ENCODE measurements around the gene GTF3C5.
"Not testable (repeated sequence)": the region's sequence is repeated elsewhere in the genome, so short reads cannot be mapped to it uniquely, and the experiment has no call there.

GTF3C5 gene

GRCh38 chr9:133068431-133068830, 37.6 kb downstream of the GTF3C5 start:
- not testable (repeated sequence) for DNase-seq (ENCODE audit: low read depth in 2 of 2)

DNA sequence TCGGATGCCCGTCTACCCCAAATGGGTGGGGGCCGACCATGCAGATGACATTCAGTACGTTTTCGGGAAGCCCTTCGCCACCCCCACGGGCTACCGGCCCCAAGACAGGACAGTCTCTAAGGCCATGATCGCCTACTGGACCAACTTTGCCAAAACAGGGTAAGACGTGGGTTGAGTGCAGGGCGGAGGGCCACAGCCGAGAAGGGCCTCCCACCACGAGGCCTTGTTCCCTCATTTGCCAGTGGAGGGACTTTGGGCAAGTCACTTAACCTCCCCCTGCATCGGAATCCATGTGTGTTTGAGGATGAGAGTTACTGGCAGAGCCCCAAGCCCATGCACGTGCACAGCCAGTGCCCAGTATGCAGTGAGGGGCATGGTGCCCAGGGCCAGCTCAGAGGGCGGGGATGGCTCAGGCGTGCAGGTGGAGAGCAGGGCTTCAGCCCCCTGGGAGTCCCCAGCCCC, 39.7 kb downstream of the GTF3C5 start:
- DNase-seq (ENCODE audit: low read depth in 2 of 2): not testable (repeated sequence)

DNA sequence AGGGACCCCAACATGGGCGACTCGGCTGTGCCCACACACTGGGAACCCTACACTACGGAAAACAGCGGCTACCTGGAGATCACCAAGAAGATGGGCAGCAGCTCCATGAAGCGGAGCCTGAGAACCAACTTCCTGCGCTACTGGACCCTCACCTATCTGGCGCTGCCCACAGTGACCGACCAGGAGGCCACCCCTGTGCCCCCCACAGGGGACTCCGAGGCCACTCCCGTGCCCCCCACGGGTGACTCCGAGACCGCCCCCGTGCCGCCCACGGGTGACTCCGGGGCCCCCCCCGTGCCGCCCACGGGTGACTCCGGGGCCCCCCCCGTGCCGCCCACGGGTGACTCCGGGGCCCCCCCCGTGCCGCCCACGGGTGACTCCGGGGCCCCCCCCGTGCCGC, 40.2 kb downstream of the GTF3C5 start:
- not testable (repeated sequence) for DNase-seq (ENCODE audit: low read depth in 2 of 2)

DNA sequence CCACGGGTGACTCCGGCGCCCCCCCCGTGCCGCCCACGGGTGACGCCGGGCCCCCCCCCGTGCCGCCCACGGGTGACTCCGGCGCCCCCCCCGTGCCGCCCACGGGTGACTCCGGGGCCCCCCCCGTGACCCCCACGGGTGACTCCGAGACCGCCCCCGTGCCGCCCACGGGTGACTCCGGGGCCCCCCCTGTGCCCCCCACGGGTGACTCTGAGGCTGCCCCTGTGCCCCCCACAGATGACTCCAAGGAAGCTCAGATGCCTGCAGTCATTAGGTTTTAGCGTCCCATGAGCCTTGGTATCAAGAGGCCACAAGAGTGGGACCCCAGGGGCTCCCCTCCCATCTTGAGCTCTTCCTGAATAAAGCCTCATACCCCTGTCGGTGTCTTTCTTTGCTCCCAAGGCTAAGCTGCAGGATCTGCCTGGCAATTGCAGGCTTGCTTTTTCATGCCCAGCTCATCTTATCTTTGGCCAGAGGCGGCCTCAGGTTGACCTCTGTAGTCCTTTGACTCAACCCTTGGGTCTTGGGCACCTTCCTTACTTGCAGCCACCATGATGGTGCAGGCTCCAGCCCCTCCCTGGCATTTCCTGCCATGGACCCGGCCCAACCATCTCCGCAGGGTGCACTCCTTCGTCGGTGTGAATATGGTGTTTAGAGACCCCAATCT, 40.8 kb downstream of the GTF3C5 start:
- no peak for DNase-seq (ENCODE audit: low read depth in 2 of 2)

- not testable (repeated sequence) for DNase-seq (ENCODE audit: low read depth in 2 of 2)
These were observed 41.4 kb downstream of the GTF3C5 start for GRCh38 chr9:133072210-133072609.

DNA sequence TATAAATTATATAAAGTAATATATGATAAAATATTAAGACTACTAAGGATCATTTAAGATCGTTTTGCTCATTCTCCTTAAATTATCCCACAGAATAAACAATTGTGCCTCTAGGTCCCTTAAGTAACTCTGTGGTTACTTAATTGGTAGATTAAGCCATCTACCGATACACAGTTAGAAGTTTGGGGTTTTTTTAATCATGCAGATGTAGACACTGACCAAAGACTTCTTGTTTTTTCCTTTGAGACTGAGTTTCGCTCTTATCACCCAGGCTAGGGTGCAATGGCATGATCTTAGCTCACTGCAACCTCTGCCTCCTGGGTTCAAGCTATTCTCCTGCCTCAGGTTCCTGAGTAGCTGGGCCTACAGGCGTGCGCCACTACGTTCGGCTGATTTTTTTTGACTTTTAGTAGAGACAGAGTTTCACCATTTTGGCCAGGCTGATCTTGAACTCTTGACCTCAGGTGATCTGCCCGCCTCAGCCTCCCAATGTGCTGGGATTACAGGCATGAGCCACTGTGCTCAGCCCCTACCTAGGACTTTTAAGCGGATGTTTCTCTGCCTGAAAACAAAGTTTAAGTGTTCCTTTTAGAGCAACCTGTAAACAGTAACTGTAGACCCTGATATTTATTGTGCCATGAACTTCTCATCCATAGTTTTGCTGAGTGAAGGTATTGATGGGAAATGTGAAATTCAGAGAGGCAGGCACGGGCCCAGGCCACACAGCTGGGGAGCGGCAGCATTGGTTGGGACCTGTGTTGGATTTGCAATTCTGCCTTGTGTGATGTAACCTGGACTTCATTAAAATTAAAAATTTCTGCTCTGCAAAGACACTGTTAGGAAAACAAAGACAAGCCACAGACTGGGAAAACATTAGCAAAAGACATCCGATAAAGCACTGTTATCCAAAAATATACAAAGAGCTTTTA, 42.6 kb downstream of the GTF3C5 start:
- DNase-seq (ENCODE audit: low read depth in 2 of 2): no peak

GRCh38 chr9:133074111-133074651, 43.4 kb downstream of the GTF3C5 start:
- DNase-seq (ENCODE audit: low read depth in 2 of 2): no peak

DNA sequence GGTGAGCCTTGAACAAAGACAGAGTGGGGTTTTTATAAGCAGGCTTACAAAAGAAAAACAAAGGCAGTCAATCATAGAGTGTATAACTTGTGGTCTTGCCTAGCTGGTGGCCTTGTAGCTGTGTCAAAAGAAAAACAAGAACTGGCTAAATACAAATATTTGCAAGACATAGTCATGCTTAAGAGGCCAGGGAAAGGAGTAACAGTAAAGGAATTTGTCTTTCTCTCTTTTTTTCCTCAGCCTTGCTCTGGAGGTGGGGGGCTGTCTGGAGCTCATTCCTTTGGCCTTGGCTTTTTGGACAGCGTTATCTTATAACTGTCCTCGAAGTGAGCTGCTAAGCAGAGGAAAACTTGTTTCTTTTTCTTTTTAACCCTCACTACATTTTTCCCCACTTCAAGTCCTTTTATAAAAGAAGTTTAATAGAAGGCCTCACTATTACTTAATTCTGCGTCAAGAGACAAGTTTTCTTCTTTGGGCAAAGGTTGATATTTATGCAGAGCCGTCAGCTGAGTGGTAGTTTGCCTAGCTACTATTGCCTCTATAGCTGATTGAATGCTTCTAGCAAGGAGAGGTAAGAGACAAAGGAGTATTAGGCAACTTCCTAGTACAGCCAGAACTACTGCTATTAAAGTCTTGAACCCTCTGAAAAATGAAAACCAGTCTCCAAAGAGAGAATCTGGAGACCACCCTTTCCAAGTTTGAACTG, 45.3 kb downstream of the GTF3C5 start:
- no peak for DNase-seq (ENCODE audit: low read depth in 2 of 2)

GRCh38 chr9:133076691-133077090, 45.9 kb downstream of the GTF3C5 start:
- no peak for DNase-seq (ENCODE audit: low read depth in 2 of 2)

GRCh38 chr9:133078486-133078885, 47.7 kb downstream of the GTF3C5 start:
- no peak for DNase-seq (ENCODE audit: low read depth in 2 of 2)

DNA sequence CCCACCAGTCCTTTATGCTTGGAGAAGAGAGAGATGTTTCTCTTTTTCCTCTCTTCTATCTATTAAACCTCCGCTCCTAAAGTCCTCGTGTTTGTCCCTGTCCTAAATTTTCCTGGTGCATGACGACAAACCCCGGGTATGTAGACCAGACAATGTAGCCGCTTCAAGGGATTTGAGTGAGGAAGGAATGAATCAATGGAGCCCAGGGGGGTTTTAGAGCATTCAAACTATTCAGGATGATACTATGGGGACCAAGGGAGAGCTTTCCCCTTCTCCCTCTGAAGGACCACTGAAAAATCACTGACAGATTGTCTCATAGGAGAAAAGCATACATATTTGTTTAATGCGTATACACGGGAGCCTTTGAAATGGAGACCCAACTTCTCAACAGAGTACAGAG, 49.4 kb downstream of the GTF3C5 start:
- no peak for DNase-seq (ENCODE audit: low read depth in 2 of 2)

DNA sequence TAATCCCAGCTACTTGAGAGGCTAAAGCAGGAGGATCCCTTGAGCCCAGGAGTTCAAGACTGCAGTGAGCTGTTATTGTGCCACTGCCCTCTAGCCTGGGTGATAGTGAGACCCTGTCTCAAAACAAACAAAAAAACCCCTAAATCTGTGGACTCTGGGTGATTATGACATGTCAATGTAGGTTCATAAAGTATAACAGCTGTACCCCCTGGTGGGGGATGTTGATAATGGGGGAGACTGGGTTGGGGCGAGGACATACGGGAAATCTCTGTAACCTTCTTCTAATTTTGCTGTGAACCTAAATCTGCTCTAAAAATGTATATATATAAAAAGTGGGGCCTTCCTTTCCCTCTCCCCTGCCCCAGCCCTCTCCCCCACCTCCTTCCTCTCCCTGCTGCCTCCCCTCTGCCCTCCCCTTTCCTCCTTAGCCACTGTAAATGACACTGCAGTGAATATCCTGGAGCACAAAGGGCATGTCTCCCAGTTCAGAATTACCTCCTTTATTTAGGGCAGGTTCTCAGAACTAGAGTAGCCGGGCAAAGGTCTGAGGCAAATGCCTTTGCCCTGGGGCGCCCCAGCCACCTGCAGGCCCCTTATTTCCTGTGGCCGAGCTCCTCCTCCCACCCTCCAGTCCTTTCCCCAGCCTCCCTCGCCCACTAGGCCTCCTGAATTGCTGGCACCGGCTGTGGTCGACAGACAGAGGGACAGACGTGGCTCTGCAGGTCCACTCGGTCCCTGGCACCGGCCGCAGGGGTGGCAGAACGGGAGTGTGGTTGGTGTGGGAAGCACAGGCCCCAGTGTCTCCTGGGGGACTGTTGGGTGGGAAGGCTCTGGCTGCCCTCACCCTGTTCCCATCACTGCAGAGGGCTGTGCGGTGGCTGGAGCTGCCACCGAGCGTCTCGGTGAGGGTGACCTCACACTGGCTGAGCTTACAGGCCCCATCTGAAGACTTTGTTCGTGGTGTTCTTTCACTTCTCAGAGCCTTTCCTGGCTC, 50.3 kb downstream of the GTF3C5 start:
- not testable (repeated sequence) for DNase-seq (ENCODE audit: low read depth in 2 of 2)

- not testable (repeated sequence) for DNase-seq (ENCODE audit: low read depth in 2 of 2)
These were observed 51.3 kb downstream of the GTF3C5 start for GRCh38 chr9:133081957-133082644.

DNA sequence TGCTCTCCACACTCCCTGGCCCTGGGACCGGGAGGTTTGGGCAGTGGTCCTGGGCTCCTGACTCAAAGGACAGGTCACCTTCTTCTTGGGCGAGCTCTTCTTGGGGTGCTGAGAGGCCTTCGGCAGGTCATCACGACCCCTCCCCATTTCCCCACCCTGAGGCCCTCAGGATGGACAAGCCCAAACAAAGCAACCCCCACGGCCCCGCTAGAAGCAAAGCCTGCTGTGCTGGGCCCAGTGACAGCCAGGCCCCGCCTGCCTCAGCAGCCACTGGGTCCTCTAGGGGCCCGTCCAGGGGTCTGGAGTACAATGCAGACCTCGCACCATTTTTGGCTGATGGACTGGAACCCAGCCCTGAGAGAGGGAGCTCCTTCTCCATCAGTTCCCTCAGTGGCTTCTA, 52.9 kb downstream of the GTF3C5 start:
- DNase-seq (ENCODE audit: low read depth in 2 of 2): not testable (repeated sequence)

DNA sequence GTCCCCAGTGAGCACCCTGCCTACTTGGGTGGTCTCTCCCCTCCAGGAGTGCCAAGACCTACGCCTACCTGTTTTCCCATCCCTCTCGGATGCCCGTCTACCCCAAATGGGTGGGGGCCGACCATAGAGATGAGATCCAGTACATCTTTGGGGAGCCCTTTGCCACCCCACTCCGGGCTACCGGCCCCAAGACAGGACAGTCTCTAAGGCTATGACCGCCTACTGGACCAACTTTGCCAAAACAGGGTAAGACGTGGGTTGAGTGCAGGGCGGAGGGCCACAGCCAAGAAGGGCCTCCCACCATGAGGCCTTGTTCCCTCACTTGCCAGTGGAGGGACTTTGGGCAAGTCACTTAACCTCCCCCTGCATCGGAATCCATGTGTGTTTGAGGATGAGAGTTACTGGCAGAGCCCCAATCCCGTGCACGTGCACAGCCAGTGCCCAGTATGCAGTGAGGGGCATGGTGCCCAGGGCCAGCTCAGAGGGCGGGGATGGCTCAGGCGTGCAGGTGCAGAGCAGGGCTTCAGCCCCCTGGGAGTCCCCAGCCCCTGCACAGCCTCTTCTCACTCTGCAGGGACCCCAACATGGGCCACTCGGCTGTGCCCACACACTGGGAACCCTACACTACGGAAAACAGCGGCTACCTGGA, 55.5 kb downstream of the GTF3C5 start:
- not testable (repeated sequence) for DNase-seq (ENCODE audit: low read depth in 2 of 2)

DNA sequence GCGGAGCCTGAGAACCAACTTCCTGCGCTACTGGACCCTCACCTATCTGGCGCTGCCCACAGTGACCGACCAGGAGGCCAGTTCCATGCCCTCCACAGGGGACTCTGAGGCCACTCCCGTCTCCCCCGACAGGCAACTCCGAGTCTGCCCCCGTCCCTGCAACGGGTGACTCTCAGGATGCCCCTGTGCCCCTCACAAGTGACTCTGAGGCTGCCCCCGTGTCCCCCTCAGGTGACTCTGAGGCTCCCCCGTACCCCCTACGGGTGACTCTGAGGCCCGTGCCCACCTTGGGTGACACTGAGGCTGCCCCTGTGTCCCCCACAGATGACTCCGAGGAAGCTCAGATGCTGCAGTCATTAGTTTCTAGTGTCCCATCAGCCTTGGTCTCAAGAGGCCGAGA, 56.1 kb downstream of the GTF3C5 start:
- no peak for DNase-seq (ENCODE audit: low read depth in 2 of 2)

DNA sequence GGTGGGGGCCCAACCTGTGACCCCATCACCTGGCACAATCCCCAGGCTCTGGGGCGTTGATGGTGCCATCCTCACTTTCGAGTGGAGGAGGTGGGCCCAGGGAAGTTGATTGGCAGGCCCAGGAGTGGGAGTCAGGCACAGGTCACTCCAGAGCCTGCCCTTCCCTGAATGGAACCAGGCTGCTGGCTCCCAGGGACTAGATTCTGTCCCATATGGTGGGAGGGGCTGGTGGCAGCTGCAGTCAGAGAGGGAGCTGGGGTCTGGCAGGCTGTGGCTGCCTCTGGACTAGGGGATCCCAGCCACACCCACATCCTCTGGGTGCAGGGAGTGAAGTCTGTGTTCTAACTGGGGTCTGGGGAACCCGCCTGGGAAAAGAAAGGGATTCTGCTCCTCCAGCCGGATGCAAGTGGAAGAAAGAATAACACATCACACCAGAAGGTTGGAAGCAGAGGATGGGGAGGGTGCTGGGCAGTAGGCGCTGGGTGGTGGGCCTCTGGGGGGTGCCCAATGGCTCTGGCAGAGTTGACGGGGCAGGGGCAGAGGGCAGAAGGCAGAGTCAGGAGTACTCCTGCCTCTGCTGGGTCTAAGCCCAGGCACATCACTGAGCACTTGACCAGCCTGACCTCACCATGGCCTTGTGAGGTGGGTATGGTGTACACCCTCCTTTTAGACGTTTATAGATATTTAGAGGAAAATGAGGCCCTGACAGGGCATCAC, 56.8 kb downstream of the GTF3C5 start:
- no peak for DNase-seq (ENCODE audit: low read depth in 2 of 2)

DNA sequence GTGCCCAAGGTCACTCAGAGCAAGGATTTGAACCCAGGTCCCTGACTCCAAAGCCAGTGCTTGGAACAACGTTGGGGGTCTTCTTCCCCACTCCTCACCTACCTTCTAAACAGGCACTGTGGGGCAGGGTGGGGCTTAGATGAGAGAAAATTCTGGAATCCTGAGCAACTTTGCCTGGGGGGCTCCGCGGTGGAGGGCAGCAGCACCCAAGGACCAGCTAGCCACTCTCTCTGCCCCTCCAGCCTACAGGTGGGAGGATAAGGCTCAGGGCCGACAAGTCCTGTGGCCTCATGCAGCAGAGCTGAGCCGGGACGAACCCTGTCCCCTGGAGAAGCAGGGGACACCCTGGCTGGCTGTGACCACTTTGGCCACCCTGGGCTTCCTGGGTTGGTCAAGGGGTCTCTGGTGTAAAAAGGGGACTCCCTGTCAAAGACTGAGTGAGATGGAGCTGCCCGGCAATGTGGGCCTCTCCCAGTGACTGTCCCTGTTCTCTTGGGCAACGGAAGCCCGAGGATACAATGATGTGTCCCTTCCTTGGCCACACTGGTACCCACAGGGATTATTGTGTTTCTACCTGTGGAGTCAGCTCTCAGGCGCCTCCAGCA, 57.5 kb downstream of the GTF3C5 start:
- no peak for DNase-seq (ENCODE audit: low read depth in 2 of 2)

DNA sequence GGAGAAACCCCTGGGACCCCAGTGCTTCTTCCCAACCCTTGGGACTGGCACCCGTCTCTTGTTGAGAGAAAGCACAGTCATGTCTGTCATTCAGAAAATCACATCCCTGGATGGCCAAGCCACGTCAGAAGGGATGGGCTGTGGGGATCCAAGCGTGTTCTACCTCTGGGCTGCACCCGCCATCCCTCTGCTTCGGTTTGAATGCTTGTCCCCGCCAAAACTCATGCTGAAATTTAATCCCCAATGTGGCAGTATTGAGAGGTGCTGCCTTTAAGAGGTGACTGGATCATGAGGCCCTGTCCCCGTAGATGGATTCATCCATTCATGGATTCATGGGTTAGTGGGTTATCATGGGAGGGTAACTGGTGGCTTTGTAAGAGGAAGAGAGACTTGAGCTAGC, 58.0 kb downstream of the GTF3C5 start:
- DNase-seq (ENCODE audit: low read depth in 2 of 2): no peak
